ENCODE results near the gene NKD1.

The NKD1 gene

GRCh38 chr16:50549561-50549915 is 1.3 kb downstream of the NKD1 start:
- Histone ChIP-seq H3K79me2 (ENCODE audit: low read length) (no peaks in the 10 kb centered on the region), H3K4me2 (ENCODE audit: low read length) (no peak overlapping the region), H3K9ac (ENCODE audit: low read length) (no peak overlapping the region), H3K27ac (ENCODE audit: low read length) (no peak overlapping the region), H3K27me3 (ENCODE audit: low read depth, low read length) (peaks cover 14% of the 10 kb centered on the region), H3K9me3 (ENCODE audit: insufficient read depth, low read length) (no peaks in the 10 kb centered on the region), H3K4me3 (ENCODE audit: low read length) (no peak overlapping the region), H3K36me3 (replicated peaks; ENCODE audit: low read depth, low read length) (no peaks in the 10 kb centered on the region), H3K4me1 (ENCODE audit: low read length) (peaks cover 5% of the 10 kb centered on the region), H4K20me1 (ENCODE audit: insufficient read depth, low read length) (no peaks in the 10 kb centered on the region), H2AFZ (ENCODE audit: low read depth, low read length) (no peak overlapping the region)
- TF ChIP-seq EZH2phosphoT487 (IDR thresholded peaks at IDR 0.05; ENCODE audit: low read depth) (no peak), CTCF (IDR thresholded peaks at IDR 0.05; ENCODE audit: low read depth, low read length) (no peak)

- no peaks in the 10 kb centered on the region for H3K79me2 ChIP-seq (ENCODE audit: low read length)
- no peak overlapping the region for H3K27ac ChIP-seq (ENCODE audit: low read length)
- peaks cover 14% of the 10 kb centered on the region for H3K27me3 ChIP-seq (ENCODE audit: low read depth, low read length)
- no peak for TF ChIP-seq EZH2phosphoT487 (IDR thresholded peaks at IDR 0.05; ENCODE audit: low read depth)
- TF ChIP-seq CTCF (IDR thresholded peaks at IDR 0.05; ENCODE audit: low read depth, low read length) = no peak
- no peaks in the 10 kb centered on the region for H3K9me3 ChIP-seq (ENCODE audit: insufficient read depth, low read length)
- H3K9ac ChIP-seq (ENCODE audit: low read length) = no peak overlapping the region
- no peaks in the 10 kb centered on the region for H3K36me3 ChIP-seq (replicated peaks; ENCODE audit: low read depth, low read length)
- H3K4me2 ChIP-seq (ENCODE audit: low read length) = no peak overlapping the region
- H4K20me1 ChIP-seq (ENCODE audit: insufficient read depth, low read length) = no peaks in the 10 kb centered on the region
- no peak overlapping the region for H2AFZ ChIP-seq (ENCODE audit: low read depth, low read length)
- H3K4me3 ChIP-seq (ENCODE audit: low read length) = no peak overlapping the region
- peaks cover 5% of the 10 kb centered on the region for H3K4me1 ChIP-seq (ENCODE audit: low read length)
Measured at GRCh38 chr16:50550035-50550434, 1.8 kb downstream of the NKD1 start.

GRCh38 chr16:50550866-50551641 is 2.9 kb downstream of the NKD1 start:
- Histone ChIP-seq H3K36me3 (replicated peaks; ENCODE audit: low read depth, low read length) (no peaks in the 10 kb centered on the region), H3K9ac (ENCODE audit: low read length) (no peak overlapping the region), H3K27ac (ENCODE audit: low read length) (no peak overlapping the region), H4K20me1 (ENCODE audit: insufficient read depth, low read length) (no peaks in the 10 kb centered on the region), H3K9me3 (ENCODE audit: insufficient read depth, low read length) (no peaks in the 10 kb centered on the region), H3K4me2 (ENCODE audit: low read length) (no peak overlapping the region), H2AFZ (ENCODE audit: low read depth, low read length) (no peak overlapping the region), H3K27me3 (ENCODE audit: low read depth, low read length) (peaks cover 10% of the 10 kb centered on the region), H3K4me1 (ENCODE audit: low read length) (peaks cover 5% of the 10 kb centered on the region), H3K4me3 (ENCODE audit: low read length) (no peak overlapping the region), H3K79me2 (ENCODE audit: low read length) (no peaks in the 10 kb centered on the region)
- TF ChIP-seq CTCF (IDR thresholded peaks at IDR 0.05; ENCODE audit: low read depth, low read length) = no peak
- no peak for TF ChIP-seq EZH2phosphoT487 (IDR thresholded peaks at IDR 0.05; ENCODE audit: low read depth)

- no peak overlapping the region for H3K4me2 ChIP-seq (ENCODE audit: low read length)
- no peaks in the 10 kb centered on the region for H4K20me1 ChIP-seq (ENCODE audit: insufficient read depth, low read length)
- no peak overlapping the region for H3K9ac ChIP-seq (ENCODE audit: low read length)
- peaks cover 5% of the 10 kb centered on the region for H3K4me1 ChIP-seq (ENCODE audit: low read length)
- no peaks in the 10 kb centered on the region for H3K36me3 ChIP-seq (replicated peaks; ENCODE audit: low read depth, low read length)
- H3K4me3 ChIP-seq (ENCODE audit: low read length) = no peak overlapping the region
- H3K27me3 ChIP-seq (ENCODE audit: low read depth, low read length) = peaks cover 3% of the 10 kb centered on the region; the same call in 1 of the 2 replicates
- H3K9me3 ChIP-seq (ENCODE audit: insufficient read depth, low read length) = no peaks in the 10 kb centered on the region
- H2AFZ ChIP-seq (ENCODE audit: low read depth, low read length) = no peak overlapping the region
- H3K27ac ChIP-seq (ENCODE audit: low read length) = no peak overlapping the region
- TF ChIP-seq EZH2phosphoT487 (IDR thresholded peaks at IDR 0.05; ENCODE audit: low read depth) = no peak
- no peak for TF ChIP-seq CTCF (IDR thresholded peaks at IDR 0.05; ENCODE audit: low read depth, low read length)
- H3K79me2 ChIP-seq (ENCODE audit: low read length) = no peaks in the 10 kb centered on the region
Measured at GRCh38 chr16:50552476-50553101, 4.4 kb downstream of the NKD1 start.
